H9 (cell line): ENCODE data around the gene MRAP2. TPM values are rescaled to one million over a fixed set of nuclear protein-coding genes. Genes with fewer than 3 reads are reported as not detected.

Experiments
- DNase-seq: peaks from one replicate; pipeline ENCODE4 v3.0.0-alpha.2; 2017
- H2AFZ ChIP-seq: one replicate; pipeline ENCODE4 v1.6.1; 2013; ENCODE audit warnings: mild to moderate bottlenecking, low read length, control low read depth, moderate library complexity
- H2AK5ac ChIP-seq: 2 replicates; pipeline ENCODE4 v1.6.1; 2013; ENCODE audit warnings: low read length, control low read depth, mixed read lengths; ENCODE audit not compliant: insufficient read length
- H2BK120ac ChIP-seq: one replicate; pipeline ENCODE4 v1.6.1; 2013; ENCODE audit warnings: low read depth, mild to moderate bottlenecking, low read length, control low read depth, inconsistent platforms; ENCODE audit not compliant: poor library complexity, severe bottlenecking
- H2BK12ac ChIP-seq: 2 replicates; pipeline ENCODE4 v1.6.1; 2013; ENCODE audit warnings: low read length, control low read depth, mixed read lengths, low read depth; ENCODE audit not compliant: insufficient read length
- H2BK15ac ChIP-seq: 2 replicates; pipeline ENCODE4 v1.6.1; 2013; ENCODE audit warnings: low read depth, low read length, control low read depth
- H2BK20ac ChIP-seq: one replicate; pipeline ENCODE4 v1.6.1; 2013; ENCODE audit warnings: low read depth, mild to moderate bottlenecking, low read length, control low read depth, inconsistent platforms; ENCODE audit not compliant: poor library complexity, severe bottlenecking
- H2BK5ac ChIP-seq: 2 replicates; pipeline ENCODE4 v1.6.1; 2013; ENCODE audit warnings: low read length, control low read depth, mixed read lengths; ENCODE audit not compliant: insufficient read length
- H3K14ac ChIP-seq: 2 replicates; pipeline ENCODE4 v1.6.1; 2013; ENCODE audit warnings: low read length, control low read depth; ENCODE audit not compliant: insufficient read depth
- H3K18ac ChIP-seq: 2 replicates; pipeline ENCODE4 v1.6.1; 2013; ENCODE audit warnings: low read depth, mild to moderate bottlenecking, mixed read lengths, low read length, control low read depth; ENCODE audit not compliant: insufficient read length
- H3K23ac ChIP-seq: 2 replicates; pipeline ENCODE4 v1.6.1; 2013; ENCODE audit warnings: low read length, control low read depth, mixed read lengths, low read depth; ENCODE audit not compliant: insufficient read length
- H3K23me2 ChIP-seq: 2 replicates; pipeline ENCODE4 v1.6.1; 2013; ENCODE audit warnings: low read depth, mild to moderate bottlenecking, mixed read lengths, low read length, control low read depth; ENCODE audit not compliant: insufficient read length, poor library complexity, severe bottlenecking
- H3K27ac ChIP-seq: 2 replicates; pipeline ENCODE4 v1.5.1; 2013; ENCODE audit warnings: low read length, control low read depth, mixed read lengths, low read depth; ENCODE audit not compliant: insufficient read length
- H3K27me3 ChIP-seq: 2 replicates; pipeline ENCODE4 v1.6.1; 2013; ENCODE audit warnings: low read length, control low read depth, inconsistent platforms; ENCODE audit not compliant: insufficient read depth
- H3K4ac ChIP-seq: 2 replicates; pipeline ENCODE4 v1.6.1; 2013; ENCODE audit warnings: low read depth, mild to moderate bottlenecking, control low read depth, inconsistent platforms, low read length, moderate library complexity
- H3K4me1 ChIP-seq: 2 replicates; pipeline ENCODE4 v1.6.1; 2013; ENCODE audit warnings: low read length, control low read depth, inconsistent platforms; ENCODE audit not compliant: insufficient read depth
- H3K4me2 ChIP-seq: 2 replicates; pipeline ENCODE4 v1.6.1; 2013; ENCODE audit warnings: low read length, control low read depth, mixed read lengths; ENCODE audit not compliant: insufficient read length, insufficient read depth
- H3K56ac ChIP-seq: 2 replicates; pipeline ENCODE4 v1.6.1; 2013; ENCODE audit warnings: low read depth, mild to moderate bottlenecking, mixed read lengths, low read length, control low read depth; ENCODE audit not compliant: insufficient read length
- H3K79me1 ChIP-seq: 2 replicates; pipeline ENCODE4 v1.6.1; 2013; ENCODE audit warnings: low read depth, mild to moderate bottlenecking, moderate library complexity, low read length, control low read depth, inconsistent platforms; ENCODE audit not compliant: insufficient read depth, poor library complexity, severe bottlenecking
- H3K79me2 ChIP-seq: 2 replicates; pipeline ENCODE4 v1.6.1; 2013; ENCODE audit warnings: low read length, control low read depth, inconsistent platforms; ENCODE audit not compliant: insufficient read depth
- H3K9ac ChIP-seq: 2 replicates; pipeline ENCODE4 v1.6.1; 2013; ENCODE audit warnings: low read length, control low read depth, mixed read lengths; ENCODE audit not compliant: insufficient read length; ENCODE audit errors: extremely low read depth
- H3K9me3 ChIP-seq: one replicate; pipeline ENCODE4 v1.6.1; 2013; ENCODE audit warnings: low read depth, low read length, inconsistent platforms; ENCODE audit not compliant: control insufficient read depth
- H3T11ph ChIP-seq: one replicate; pipeline ENCODE4 v1.6.1; 2013; ENCODE audit warnings: mild to moderate bottlenecking, low read length, control low read depth, inconsistent platforms
- H4K20me1 ChIP-seq: one replicate; pipeline ENCODE4 v1.6.1; 2013; ENCODE audit not compliant: control insufficient read depth, insufficient read length, insufficient read depth
- H4K5ac ChIP-seq: 2 replicates; pipeline ENCODE4 v1.6.1; 2013; ENCODE audit warnings: low read depth, mild to moderate bottlenecking, mixed read lengths, low read length, control low read depth; ENCODE audit not compliant: insufficient read length
- H4K8ac ChIP-seq: replicated peaks from 2 replicates; pipeline ENCODE4 v1.6.1; 2013; ENCODE audit warnings: low read length, control low read depth, mixed read lengths, low read depth; ENCODE audit not compliant: insufficient read length
- H4K91ac ChIP-seq: 2 replicates; pipeline ENCODE4 v1.6.1; 2013; ENCODE audit warnings: low read depth, mild to moderate bottlenecking, moderate library complexity, mixed read lengths, low read length, control low read depth; ENCODE audit not compliant: insufficient read length
- H3K27ac Mint-ChIP-seq, 3 experiments: 2 replicates in 2 of 3; 3 replicates in 1 of 3; pipeline ENCODE4 v1.8.0; 2020 to 2021; ENCODE audit warnings: mixed read lengths in 3 of 3, mild to moderate bottlenecking in 1 of 3, moderate library complexity in 1 of 3
- H3K27me3 Mint-ChIP-seq: 2 replicates; pipeline ENCODE4 v1.8.0; 2021; ENCODE audit warnings: low read depth, mild to moderate bottlenecking, moderate library complexity, mixed read lengths
- H3K36me3 Mint-ChIP-seq, 3 experiments: 2 replicates in 2 of 3; 3 replicates in 1 of 3; pipeline ENCODE4 v1.8.0; 2020 to 2021; ENCODE audit warnings: low read depth in 3 of 3, mixed read lengths in 3 of 3; ENCODE audit not compliant: insufficient read depth in 1 of 3
- H3K4me1 Mint-ChIP-seq, 2 experiments: 2 replicates each; pipeline ENCODE4 v1.8.0; 2020; ENCODE audit warnings: mixed read lengths in 2 of 2
- H3K4me3 Mint-ChIP-seq, 2 experiments: 2 replicates in 1 of 2; 3 replicates in 1 of 2; pipeline ENCODE4 v1.8.0; 2020 to 2021; ENCODE audit warnings: mild to moderate bottlenecking in 2 of 2, mixed read lengths in 2 of 2, moderate library complexity in 1 of 2
- H3K9me3 Mint-ChIP-seq, 2 experiments: 2 replicates in 1 of 2; 3 replicates in 1 of 2; pipeline ENCODE4 v1.8.0; 2020; ENCODE audit warnings: mild to moderate bottlenecking in 2 of 2, mixed read lengths in 2 of 2, moderate library complexity in 1 of 2
- CTCF ChIP-seq: fragments of 200-600 bp; sonication (generic); conservative IDR thresholded peaks from 3 replicates; pipeline ENCODE4 v1.8.0; 2021; ENCODE audit warnings: antibody characterized with exemption, mild to moderate bottlenecking
- WGBS: extraction: QIAGEN DNeasy Blood & Tissue Kit; methylation state at CpG from one replicate; pipeline ENCODE4 v1.1.7; 2013; ENCODE audit warnings: missing lambda C conversion rate, low lambda C conversion rate, mixed read lengths; ENCODE audit not compliant: insufficient read length; ENCODE audit errors: extremely low coverage; 5-methylcytosine and 5-hydroxymethylcytosine counted together
- total RNA-seq: library from RNA; stranded (reverse); gene quantifications from 2 replicates; pipeline ENCODE4 v1.2.1, GENCODE V29; 2021

Gene MRAP2
- total RNA-seq, 1 experiment from 2014 or later = 8.0 TPM

- Mint-ChIP-seq H3K27ac (no peak overlapping the region), H3K27me3 (peaks cover 2% of the 10 kb centered on the region; the same call in 1 of the 2 replicates), H3K9me3 (no peaks in the 10 kb centered on the region), H3K4me1 (peaks cover 9 to 12% of the 10 kb centered on the region in 2 experiments), H3K4me3 (no peak overlapping the region), H3K36me3 (no peaks in the 10 kb centered on the region)
- Histone ChIP-seq H4K20me1 (no peaks in the 10 kb centered on the region), H3K79me1 (no peaks in the 10 kb centered on the region), H3K56ac (no peak overlapping the region), H3K4me1 (peaks cover 2% of the 10 kb centered on the region; the same call in 1 of the 2 replicates), H4K8ac (no peak overlapping the region), H3K79me2 (no peaks in the 10 kb centered on the region), H4K5ac (no peak overlapping the region), H4K91ac (no peak overlapping the region), H3K4me2 (no peak overlapping the region), H2BK15ac (no peak overlapping the region), H2BK12ac (no peak overlapping the region), H3T11ph (no peak overlapping the region), H3K27ac (no peak overlapping the region), H3K23ac (no peak overlapping the region), H2BK20ac (no peak overlapping the region), H3K4ac (no peak overlapping the region), H2AK5ac (no peak overlapping the region), H3K9me3 (no peaks in the 10 kb centered on the region), H2AFZ (no peak overlapping the region), H3K14ac (no peak overlapping the region), H3K27me3 (no peaks in the 10 kb centered on the region), H3K18ac (no peak overlapping the region), H2BK5ac (no peak overlapping the region), H3K23me2 (no peaks in the 10 kb centered on the region), H2BK120ac (no peak overlapping the region), H3K9ac (no peak overlapping the region)
- WGBS = no CpG with 5 or more reads among the region's 3 CpGs
- no peak for DNase-seq
- no peak for TF ChIP-seq CTCF
These were observed 19.6 kb upstream of the MRAP2 start for GRCh38 chr6:84013931-84014330.
